SK-N-MC (cell line): ENCODE results near the gene PTPRG.

Experiments used
- EZH2 ChIP-seq: fragments of 200-600 bp; sonication (generic); IDR thresholded peaks from one replicate; pipeline ENCODE4 v1.6.1; 2017; ENCODE audit warnings: antibody characterized with exemption
- POLR2AphosphoS5 ChIP-seq: IDR thresholded peaks from 2 replicates; pipeline ENCODE4 v1.6.1; 2012; ENCODE audit warnings: mild to moderate bottlenecking, low read depth, low read length, borderline replicate concordance

- TF ChIP-seq EZH2 (no peak), POLR2AphosphoS5 (no peak)
Measured at GRCh38 chr3:61615643-61616042, 54.3 kb downstream of the PTPRG start.
